GM23248 (cell line): ENCODE results near the gene ZG16.

ENCODE experiments used
- EZH2 ChIP-seq: fragments of 200-600 bp; sonication (generic); IDR thresholded peaks from 2 replicates; pipeline ENCODE4 v1.6.1; 2018; ENCODE audit warnings: antibody characterized with exemption, mild to moderate bottlenecking; ENCODE audit not compliant: insufficient read depth, poor library complexity, severe bottlenecking
- EZH2phosphoT487 ChIP-seq: fragments of 200-600 bp; sonication (generic); IDR thresholded peaks from 2 replicates; pipeline ENCODE4 v1.6.1; 2018; ENCODE audit warnings: antibody characterized with exemption, moderate library complexity, mild to moderate bottlenecking, low read depth; ENCODE audit not compliant: insufficient read depth

GRCh38 chr16:29775742-29776408 lies 2.2 kb upstream of the ZG16 start:
- no peak for TF ChIP-seq EZH2phosphoT487
- TF ChIP-seq EZH2 = no peak
